AG20443 (cell line): ENCODE data around the gene ADGRA1.
"Not testable (repeated sequence)": the region's sequence is repeated elsewhere in the genome, so short reads cannot be mapped to it uniquely, and the experiment has no call there.

Experiments
- DNase-seq: peaks from one replicate; pipeline ENCODE4 v3.0.0; 2012; ENCODE audit warnings: low spot score, mixed read lengths

The ADGRA1 gene

DNA sequence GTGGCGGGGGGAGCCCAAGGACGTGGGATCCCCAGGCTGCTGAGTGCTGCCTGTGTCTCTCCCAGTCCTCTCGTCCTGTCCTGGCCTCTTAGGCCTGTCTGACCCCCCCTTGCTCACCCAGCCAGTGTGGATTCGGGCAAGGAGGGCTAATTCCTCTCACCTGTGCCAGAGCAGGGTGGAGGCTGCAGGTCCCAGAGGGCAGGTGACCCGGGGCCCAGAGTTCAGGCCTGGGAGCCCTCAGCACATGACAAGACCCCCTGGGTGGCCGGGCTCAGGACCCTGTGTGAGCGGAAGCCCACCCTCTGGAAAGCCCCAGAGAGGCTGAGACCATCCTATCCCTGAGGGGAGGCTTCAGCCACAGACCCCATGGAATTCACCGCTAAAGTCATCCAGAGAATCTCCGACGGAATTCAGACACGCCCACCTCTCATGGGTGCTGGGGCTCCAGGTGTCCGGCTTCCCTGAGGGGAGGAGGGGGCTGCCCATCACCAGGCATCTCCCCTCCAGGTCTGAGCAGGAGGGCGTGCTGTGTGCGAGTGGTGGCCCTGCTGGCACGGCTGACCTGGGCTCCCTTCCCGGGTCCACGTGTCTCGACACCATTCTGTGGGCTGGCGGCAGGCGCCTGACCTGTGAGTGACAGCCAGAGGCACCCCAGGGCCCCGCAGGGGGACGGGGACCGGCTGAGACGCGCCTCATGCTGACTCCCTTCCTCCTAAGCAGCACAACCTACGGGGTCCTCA, 77.3 kb downstream of the ADGRA1 start:
- DNase-seq: no peak

DNA sequence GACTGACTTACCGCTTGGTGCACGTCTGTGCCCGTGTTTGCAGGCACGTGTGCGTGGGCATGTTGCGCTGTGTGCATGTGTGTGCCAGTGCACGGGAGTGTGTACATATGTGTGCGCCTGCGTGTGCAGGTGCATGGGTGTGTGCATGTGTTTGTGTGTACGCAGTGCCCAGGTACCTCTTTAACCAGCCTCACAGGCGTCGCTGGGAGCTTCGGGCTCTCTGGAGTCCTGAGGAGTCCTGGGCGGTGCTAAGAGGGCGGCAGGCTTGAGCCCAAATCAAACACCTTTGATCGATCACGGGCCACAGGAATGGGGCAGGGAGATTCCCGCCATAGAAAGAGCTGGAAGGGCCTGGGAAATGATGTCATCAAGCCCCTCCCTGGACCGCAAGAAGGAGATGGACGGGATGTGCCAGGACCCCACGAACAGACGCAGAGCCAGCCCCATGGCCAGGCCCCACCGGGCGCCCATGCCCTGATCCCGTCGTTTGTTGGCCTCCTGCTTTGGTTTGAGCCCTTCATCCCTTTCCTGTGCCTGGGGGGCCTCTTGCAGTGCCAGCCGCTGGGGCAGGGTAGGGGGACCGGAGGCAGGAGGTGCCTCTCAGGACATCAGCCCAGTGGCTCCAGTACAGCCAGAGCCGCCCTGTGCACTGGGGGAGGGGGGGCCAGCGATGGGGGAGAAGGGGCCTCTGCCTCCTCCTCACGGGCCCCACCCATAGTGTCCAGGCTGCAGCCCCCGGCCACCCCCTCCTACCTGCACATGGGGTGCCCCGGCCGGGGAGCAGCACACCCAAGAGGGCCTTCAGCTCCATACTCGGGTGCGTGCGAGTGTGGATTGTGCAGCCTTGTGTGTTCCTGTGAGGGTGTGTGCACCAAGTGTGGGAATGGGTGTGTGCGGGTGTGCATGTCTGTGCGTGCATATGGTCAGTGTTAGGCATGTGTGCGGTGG, 78.1 kb downstream of the ADGRA1 start:
- no peak for DNase-seq

DNA sequence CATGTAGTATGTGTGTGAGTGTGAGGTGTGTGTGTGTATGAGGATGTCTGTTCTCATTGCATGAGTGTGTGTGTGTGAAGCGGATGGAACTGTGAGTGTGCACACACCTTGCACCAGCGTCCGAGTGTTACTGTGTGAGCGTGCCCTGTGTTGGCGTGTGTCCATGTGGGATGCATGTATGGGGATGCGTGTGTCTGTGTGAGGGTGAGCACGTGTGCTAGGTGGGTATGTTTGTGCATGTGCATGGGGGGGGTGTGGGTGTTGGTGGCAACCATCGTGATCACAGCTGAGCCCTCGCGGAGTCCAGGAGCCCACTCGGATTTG, 78.7 kb downstream of the ADGRA1 start:
- DNase-seq: no peak

DNA sequence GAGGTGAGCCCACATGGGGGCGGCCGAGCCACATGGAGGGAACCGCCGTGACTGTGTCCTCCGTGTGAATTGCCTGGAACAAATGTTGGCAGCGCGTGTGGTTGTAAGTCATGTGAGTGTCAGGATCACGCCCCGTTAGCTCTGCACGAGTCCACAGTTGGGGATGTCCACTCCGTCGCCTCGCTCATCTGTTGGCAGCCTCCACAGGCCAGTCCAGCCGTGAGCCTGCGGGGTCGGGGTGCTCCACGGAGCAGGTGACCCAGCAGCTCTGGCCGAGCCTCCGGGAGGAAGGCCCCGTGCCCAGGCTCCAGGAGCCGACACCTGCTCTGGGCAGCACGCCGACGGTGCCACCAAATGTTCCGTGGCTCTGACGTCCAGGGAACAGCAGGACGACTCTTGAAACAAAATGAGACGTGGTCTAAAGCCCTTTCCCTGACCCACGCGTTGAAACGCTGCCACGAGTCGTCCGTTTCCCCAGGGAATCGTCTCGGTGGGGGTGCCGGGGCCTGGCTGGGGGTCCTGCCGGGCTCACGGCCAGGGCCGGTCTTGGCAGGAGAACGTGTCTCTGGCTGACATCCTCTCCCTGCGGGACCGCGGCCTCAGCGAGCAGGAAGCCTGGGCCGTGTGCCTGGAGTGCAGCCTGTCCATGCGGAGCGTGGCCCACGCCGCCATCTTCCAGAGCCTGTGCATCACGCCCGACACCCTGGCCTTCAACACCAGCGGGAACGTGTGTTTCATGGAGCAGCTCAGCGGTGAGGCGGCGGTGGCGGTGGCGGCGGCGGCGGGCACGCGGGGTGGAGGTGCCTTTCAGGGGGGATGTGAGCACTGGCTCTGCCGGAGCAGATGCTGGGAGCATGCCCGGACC, 79.3 kb downstream of the ADGRA1 start:
- no peak for DNase-seq

DNA sequence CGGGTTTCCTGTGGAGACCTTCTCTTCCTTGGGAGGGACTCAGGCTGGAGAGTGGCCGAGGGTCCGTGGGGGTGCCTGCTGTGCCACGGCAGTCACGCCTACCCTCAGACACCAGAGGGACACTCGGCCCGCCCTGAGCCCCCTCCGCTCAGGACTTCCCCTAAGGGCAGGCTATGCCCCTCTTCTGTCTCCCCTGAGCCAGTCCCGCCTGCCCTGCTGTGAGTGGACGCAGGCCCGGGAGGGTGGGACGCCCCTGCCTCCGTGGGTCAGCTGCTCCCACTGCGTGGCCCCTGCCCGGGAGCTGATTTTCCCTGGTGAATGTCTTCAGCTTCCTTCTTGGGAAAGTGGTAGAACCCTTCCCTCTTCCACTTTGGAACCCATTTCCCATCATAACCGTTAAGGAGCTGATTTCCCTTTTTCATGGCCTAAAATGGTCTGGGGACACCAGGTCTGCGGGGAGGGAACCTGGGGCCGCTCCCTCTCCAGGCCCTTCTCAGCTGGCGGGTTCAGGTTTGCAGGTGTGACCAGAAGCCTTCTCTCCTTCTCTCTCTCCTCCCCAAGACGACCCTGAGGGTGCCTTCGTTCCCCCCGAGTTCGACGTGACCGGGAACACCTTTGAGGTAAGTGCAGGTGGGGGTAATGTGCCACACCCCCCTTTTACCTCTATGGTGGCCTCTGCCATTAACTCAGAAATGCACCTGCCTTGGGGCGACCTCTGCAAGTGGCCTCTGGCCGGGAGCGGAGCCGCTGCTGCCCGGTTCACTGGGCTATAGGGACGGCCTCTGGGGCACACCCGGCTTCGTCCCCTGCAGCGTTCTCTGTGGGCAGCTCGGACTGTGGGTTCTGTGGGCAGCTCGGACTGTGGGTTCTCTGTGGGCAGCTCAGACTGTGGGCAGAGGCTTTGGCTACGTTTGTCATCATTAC, 80.2 kb downstream of the ADGRA1 start:
- DNase-seq: no peak

DNA sequence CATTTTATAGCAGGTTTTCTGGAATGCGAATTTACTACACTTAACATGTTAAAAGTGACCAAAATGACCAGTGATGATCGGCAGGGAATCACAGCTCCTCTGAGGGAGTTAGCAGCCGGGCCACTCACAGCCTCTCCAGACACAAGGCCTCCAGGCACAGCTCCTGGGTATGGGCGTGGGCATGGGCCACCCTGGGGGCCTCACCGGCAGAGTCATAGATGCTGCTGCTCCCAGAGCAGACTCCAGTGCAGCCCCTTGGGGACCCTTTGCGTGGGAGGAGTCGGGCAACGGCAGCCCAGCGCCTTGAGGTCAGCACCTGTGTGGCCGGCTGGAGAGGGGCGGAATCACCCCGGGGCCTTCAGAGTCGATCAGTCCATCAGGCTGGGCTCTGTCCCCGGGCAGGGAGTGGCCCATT, 80.9 kb downstream of the ADGRA1 start:
- no peak for DNase-seq

DNA sequence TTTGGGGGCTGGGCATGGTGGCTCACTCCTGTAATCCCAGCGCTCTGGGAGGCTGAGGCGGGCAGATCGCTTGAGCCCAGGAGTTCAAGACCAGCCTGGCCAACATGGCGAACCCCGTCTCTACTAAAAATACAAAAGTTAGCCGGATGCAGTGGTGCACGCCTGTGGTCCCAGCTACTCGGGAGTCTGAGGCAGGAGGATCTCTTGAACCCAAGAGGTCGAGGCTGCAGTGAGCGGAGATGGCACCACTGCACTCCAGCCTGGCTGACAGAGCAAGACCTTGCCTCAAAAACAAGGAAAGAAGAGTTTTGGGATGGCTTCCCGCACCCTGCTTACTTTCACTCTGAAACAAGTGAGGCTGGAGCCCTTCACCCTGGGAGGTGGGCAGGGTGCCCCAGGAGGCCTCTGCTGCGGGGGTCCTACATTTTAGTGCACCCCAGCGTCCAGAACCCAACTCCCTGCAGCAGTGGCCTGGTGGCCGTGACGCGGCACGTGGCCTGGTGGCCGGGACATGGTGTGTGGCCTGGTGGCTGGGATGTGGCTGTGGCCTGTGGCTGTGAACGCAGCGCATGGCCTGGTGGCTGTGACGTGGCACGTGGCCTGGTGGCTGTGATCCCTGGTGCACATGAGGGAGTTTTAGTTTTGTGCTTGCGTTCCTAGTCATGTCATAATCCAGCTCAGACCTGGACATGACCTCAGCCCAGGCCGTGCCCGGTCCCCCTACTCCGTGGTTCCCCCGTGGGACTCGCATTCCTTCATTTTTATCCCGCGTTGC, 81.6 kb downstream of the ADGRA1 start:
- DNase-seq: no peak

DNA sequence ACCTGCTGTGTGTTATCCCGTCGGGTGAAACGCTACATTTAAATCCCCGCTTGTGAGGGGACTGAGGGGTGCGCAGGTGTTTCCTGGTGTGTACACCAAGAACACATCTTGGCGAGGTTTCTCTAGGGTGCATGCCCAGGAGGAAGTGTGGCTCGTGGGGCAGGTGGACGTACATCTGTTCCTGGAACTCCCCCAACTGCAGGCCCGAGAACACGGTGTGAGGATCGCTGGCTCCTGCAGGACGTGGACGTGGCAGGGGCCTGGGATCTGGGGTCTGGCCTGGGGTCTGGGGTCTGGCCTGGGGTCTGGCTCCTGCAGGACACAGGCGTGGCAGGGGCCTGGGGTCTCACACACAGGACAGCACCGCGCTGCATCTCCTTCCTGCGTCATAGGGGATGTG, 82.4 kb downstream of the ADGRA1 start:
- DNase-seq: no peak

DNA sequence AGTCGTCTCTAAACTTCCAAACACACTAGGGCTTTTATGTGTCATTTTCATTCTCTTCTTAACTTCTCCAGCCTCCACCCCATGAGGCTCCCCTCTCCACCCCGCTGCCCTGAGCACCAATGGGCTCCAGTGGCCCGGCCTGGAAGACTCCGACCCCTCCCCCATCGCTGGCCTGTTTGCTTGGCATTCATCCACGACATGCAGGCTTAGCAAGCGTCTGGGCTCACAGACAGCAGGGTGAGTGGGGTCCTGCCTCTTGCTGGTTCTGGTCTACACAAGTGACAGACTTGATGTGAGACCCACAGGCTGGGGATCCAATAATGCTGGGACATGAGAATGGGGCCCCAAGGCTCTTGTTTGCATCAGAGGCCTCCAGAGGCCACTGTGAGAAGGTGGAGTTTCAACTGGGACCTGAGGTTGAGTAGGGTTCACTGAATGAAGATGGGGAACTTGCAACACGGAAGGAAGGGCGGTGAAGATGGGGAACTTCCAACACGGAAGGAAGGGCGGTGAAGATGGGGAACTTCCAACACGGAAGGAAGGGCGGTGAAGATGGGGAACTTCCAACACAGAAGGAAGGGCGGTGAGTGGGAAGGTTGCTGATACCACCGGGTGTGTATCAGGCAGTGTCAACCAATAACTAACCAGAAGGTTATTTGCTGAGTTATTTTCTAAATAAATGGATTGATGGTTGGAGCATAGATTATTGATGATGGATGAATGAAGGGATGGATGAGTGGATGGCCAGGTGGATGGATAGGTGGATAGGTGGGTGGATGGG, 86.3 kb downstream of the ADGRA1 start:
- no peak for DNase-seq

DNA sequence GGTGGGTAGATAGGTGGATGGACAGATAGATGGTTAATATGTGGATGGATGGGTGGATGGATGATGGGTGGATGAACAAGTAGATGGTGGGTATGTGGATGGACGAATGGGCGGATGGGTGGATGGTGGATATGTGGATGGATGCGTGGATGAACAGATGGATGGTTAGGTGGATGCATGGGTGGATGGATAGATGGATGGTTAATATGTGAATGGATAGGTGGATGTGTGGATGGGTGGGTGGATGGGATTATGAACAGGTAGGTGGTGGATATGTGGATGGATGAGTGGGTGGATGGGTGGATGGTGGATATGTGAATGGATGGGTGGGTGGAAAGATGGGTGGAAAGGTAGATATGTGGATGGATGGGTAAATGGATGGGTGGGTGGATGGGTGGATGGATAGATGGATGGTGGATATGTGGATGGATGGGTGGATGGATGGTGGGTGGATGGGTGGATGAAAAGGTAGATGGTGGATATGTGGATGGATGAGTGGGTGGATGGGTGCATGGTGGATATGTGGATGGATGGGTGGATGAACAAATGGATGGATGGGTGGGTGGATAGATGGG, 87.1 kb downstream of the ADGRA1 start:
- DNase-seq: no peak

DNA sequence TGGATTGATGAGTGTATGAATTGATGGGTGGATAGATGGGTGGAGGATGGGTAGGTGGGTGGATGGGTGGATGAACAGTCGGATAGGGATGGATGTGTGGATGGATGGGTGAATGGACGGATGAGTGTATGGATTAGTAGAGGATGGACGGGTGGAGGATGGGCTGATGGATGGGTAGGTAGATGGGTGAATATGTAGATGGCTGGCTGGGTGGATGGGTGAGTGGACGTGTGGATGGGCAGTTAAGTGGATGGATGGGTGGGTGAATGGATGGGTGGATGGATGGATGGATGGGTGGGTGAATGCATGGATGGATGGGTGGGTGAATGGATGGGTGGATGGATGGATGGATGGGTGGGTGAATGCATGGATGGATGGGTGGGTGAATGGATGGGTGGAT, 87.9 kb downstream of the ADGRA1 start:
- not testable (repeated sequence) for DNase-seq

DNA sequence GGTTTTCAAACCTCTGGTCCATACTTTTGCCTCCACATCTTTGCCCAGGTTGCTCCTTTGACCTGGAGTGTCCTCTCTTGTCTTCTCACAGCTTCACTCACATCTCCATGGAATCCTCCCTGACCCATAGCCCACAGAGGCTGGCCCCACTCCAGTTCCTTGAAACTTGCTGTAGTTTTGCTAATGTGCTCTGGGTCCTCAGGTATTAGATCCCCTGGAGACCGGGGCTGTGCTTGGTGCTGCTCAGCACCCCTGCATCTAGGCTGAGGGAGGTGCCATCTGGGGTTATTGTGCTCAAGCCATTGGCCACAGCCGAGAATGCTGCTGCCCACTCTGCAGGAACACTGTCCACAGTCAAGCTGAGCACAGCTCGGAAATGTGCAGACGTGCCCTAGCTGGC, 88.8 kb downstream of the ADGRA1 start:
- DNase-seq: no peak

DNA sequence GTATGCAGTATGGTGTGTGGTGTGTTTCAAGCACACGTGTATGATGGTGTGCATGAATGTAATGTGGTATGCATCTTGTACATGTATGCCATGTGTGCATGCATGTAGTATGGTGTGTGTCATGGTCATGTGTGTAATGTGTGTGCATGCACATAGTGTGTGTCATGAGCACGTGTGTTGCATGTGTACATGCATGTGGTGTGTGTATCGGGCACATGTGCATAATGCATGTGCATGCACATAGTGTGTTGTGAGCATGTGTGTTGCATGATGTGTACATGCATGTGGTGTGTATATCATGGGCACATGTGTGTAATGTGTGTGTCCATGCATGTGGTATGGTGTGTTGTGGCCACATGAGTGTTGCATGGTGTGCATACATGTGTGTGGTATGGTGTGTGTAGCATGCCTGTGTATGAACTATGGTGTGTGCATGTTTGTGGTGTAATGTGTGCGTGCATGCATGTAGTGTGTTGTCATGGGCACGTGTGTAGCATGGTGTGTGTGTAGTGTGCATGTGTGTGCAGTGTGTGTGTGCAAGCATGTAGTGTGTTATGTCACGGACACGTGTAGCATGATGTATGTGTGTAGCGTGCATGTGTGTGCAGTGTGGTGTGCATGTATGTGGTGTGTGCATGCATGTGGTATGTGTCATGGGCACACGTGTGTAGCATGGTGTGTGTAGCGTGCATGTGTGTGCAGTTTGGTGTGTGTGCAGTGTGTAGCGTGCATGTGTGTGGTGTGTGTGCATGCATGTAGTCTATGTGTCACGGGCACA, 89.8 kb downstream of the ADGRA1 start:
- no peak for DNase-seq

DNA sequence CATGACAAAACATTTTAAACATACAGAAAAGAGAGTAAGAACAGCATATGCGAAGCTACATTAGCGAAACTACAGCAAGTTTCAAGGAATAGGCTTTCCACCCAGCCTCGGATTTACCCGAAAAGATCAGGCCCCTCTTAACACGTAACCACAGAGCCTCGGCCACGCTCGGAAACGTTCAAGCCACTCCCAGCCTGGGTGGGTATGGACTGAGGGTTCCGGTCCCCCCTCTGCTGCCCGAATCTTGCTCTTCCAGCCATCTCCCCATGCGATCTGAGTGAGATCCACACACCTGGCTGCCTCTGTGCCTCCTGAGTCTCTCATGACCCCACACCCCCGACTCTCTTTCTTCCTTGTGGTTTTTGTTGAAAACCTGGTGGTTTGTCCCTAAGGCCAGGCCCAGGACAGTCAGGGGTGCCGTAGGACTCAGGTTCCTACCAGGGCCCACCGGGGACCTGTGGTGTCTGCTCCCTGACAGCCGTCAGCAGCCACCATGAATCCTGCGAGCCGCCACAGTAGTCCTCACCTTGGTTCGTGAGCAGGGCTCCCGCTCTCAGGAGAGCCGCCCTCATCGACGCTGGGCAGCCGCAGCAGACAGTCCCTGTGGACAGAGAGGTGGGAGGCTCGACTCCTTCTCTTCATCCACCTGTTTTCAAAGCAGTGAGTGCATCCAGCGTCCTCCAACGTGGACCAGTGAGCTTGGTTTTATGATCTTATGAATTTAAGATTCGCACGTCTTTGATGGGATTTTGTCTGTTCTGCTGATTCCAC, 90.8 kb downstream of the ADGRA1 start:
- no peak for DNase-seq

DNA sequence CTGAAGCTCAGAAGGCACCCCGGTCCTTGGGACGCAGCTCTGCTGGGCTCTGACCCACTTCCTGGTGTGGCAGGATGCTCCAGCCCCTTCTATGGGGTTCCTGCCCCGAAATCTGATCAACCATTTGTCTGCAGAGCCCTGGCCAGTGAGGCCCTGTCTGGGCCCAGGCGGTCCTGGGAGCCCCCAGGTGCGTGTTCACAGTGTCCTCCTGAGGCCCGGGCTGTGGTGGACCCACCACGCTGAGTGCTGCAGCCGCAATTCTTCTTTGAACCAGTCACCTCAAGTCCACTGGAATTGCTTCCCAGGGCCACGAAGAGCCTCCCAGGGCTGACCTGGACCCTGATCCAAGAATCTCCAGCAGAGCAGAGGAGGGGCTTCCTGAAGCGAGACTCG, 91.4 kb downstream of the ADGRA1 start:
- no peak for DNase-seq

DNA sequence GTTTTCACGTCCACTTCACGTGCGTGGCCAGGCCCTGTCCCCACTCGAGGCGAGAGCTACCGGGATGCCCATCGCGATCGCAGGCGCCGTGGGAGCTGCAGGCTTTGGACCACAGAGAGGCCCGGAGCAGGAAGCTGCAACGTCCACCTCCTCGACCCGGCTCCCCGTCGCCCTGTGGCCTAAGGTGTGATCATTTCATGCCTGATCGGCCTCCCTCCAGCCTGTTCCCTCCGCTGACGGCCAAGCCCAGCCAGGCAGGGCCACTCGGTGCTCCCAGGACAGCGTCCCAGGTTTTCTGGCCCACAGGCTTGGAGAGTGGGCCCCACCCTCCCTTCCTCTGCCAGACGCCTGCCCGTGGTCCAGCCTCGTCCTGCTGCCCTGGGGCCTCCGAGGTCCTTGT, 91.9 kb downstream of the ADGRA1 start:
- no peak for DNase-seq

DNA sequence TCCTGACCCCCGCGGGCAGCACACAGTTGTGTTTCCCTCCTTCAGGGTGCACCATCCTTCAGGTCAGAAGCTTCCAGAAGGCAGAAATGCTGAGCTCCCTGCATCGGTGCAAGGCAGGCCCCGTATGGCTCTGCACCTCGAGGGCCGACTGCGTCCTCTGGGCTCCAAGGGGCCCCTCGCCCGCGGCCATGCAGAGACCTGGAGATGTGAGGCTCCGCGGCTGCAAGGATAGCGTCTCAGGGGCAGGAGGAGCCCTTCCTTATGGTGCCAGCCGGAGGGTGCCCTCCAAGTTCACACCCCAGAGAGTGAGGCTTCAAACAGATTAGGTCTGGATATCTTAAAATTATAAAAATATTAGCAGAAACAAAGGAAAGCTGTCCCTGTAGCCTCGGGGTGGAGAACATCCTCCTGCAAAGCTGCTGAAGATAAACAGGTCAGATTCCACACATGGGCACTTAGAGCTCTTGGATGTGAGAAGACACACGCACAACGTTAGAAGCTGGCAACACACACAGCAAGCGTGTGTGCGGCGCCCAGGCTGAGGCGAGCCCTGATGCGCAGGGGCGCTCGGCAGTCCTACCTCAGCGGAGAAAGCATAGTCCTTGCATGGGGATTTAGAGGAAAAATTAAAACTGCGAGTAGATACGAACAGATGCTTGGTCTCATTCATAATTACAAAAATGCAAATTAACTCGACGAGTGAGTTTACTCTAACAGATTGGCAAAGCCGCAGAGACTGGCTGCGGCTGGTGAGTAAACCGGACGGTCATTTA, 92.7 kb downstream of the ADGRA1 start:
- no peak for DNase-seq
